ENCODE results near the gene TMEM121. TPM values are rescaled to one million over a fixed set of nuclear protein-coding genes. Genes with fewer than 3 reads are reported as not detected.

Gene TMEM121
- total and polyA plus RNA-seq, 2 of the 8 experiments (the other 6 are each of a cell fraction or from before 2014, with no cell fraction given) = 1.9 TPM; not detected in 1

DNA sequence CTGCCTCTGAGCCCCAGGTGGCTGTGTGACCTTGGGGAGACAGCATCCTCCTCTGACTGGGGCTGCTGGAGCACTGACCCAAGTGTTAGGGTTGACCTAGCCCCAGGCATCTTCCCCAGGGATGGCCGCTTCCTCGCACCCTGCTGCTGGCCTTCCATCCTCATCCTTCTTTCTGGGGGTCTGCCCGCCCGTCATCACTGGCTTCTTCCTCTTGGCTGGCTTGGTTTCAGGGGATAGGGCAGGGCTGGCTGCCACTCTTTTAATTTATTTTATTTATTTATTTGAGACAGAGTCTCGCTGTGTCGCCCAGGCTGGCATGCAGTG is 31.8 kb upstream of the TMEM121 start:
- Histone ChIP-seq H3K14ac (ENCODE audit: insufficient read length) (no peak overlapping the region), H3K79me1 (ENCODE audit: low read depth, low read length) (no peaks in the 10 kb centered on the region), H2BK120ac (replicated peaks; ENCODE audit: low read depth, low read length) (no peak overlapping the region), H3K9me3 (ENCODE audit: insufficient read depth in 2 of 2, low read depth in 1 of 2, low read length in 1 of 2) (no peaks in the 10 kb centered on the region), H4K8ac (ENCODE audit: extremely low read depth, insufficient read depth, low read length) (no peak overlapping the region; the same call in 1 of the 2 replicates), H2BK12ac (ENCODE audit: low read depth, low read length) (no peak overlapping the region), H4K91ac (replicated peaks; ENCODE audit: insufficient read length, low read length) (no peak overlapping the region), H3K79me2 (ENCODE audit: control insufficient read depth in 1 of 2, insufficient read depth in 2 of 2, low read length in 2 of 2) (no peaks in the 10 kb centered on the region), H3K23ac (ENCODE audit: insufficient read length) (no peak overlapping the region), H2AFZ (ENCODE audit: low read length) (no peak overlapping the region), H3K18ac (ENCODE audit: extremely low read depth, low read length) (no peak overlapping the region), H3K27ac (ENCODE audit: low read depth, low read length) (no peak overlapping the region), H3K56ac (replicated peaks; ENCODE audit: insufficient read length, low read depth, low read length) (no peak overlapping the region), H4K20me1 (replicated peaks in 1 of 2; ENCODE audit: control insufficient read depth in 1 of 2, insufficient read depth in 2 of 2, low read length in 2 of 2) (peaks cover 0 to 9% of the 10 kb centered on the region in 2 experiments), H3K23me2 (ENCODE audit: low read depth, low read length) (peaks cover 5% of the 10 kb centered on the region; the same call in 1 of the 2 replicates), H3K27me3 (replicated peaks in 1 of 4; ENCODE audit: control insufficient read depth in 3 of 4, extremely low read depth in 1 of 4, insufficient read depth in 3 of 4, low read length in 3 of 4) (no peaks in the 10 kb centered on the region; a peak in 2 of 7 replicates), H2AK5ac (ENCODE audit: low read depth, low read length) (no peak overlapping the region), H2BK5ac (ENCODE audit: low read depth, low read length) (no peak overlapping the region), H3K4me2 (ENCODE audit: insufficient read depth in 1 of 2, low read depth in 2 of 2, low read length in 2 of 2) (no peak overlapping the region), H3K4me3 (ENCODE audit: extremely low read depth in 1 of 4, insufficient read depth in 2 of 4, low read depth in 3 of 4, low read length in 4 of 4) (no peak overlapping the region), H4K5ac (ENCODE audit: insufficient read length, low read depth, low read length) (no peak overlapping the region), H3K4ac (replicated peaks; ENCODE audit: insufficient read length, low read depth, low read length) (no peak overlapping the region), H2BK20ac (ENCODE audit: low read length) (no peak overlapping the region), H3K9ac (replicated peaks in 1 of 4; ENCODE audit: extremely low read depth in 1 of 4, low read depth in 3 of 4, low read length in 3 of 4) (no peak overlapping the region), H2BK15ac (ENCODE audit: low read length) (no peak overlapping the region), H3K36me3 (ENCODE audit: control insufficient read depth in 2 of 4, insufficient read depth in 4 of 4, low read length in 3 of 4) (no peaks in the 10 kb centered on the region; a peak in 2 of 8 replicates), H3K4me1 (replicated peaks in 1 of 4; ENCODE audit: control insufficient read depth in 3 of 4, insufficient read depth in 4 of 4, low read length in 3 of 4) (peaks cover 0 to 3% (median 0%) of the 10 kb centered on the region in 4 experiments; a peak in 4 of 7 replicates)
- WGBS, 2 experiments (ENCODE audit: extremely low coverage in 1 of 2, insufficient coverage in 1 of 2, insufficient read length in 1 of 2, insufficient replicate concordance in 2 of 2, low coverage in 1 of 2, low lambda C conversion rate in 2 of 2, missing lambda C conversion rate in 1 of 2) = 98% methylated on average over 6 of the region's 6 CpGs; no CpG with 5 or more reads in 1 of the 2 experiments
- TF ChIP-seq CHD2 (IDR thresholded peaks at IDR 0.05; ENCODE audit: low read length) = no peak
- TF ChIP-seq SIN3A (conservative IDR thresholded peaks at IDR 0.05 in 1 of 2, IDR thresholded peaks at IDR 0.05 in 1 of 2; ENCODE audit: low read depth in 1 of 2, low read length in 2 of 2) = no peak
- no peak for TF ChIP-seq NANOG (IDR thresholded peaks at IDR 0.05; ENCODE audit: insufficient read depth, low read depth, low read length, poor library complexity, severe bottlenecking)
- TF ChIP-seq TEAD4 (IDR thresholded peaks at IDR 0.05; ENCODE audit: low read depth, low read length) = no peak
- TF ChIP-seq MAFK (IDR thresholded peaks at IDR 0.05; ENCODE audit: low read depth, low read length) = no peak
- no peak for FAIRE-seq
- ChIA-PET POLR2A (ENCODE audit: partially characterized antibody) (interaction anchor here (1.2 kb wide), 1 partner anchor 11 kb away, joined by 3 read pairs; no protein-coding TSS in a partner anchor), CTCF (ENCODE audit: partially characterized antibody) (no interaction called here)
- DNase-seq (ENCODE audit: low read depth in 1 of 2, low spot score in 2 of 2) = no peak

Measured in H1 (cell line).